OCI-M2 (cell line): ENCODE measurements around the gene CDK9.

Experiments
- DNase-seq: peaks from one replicate; lab custom pipeline; 2025; ENCODE audit not compliant: unreplicated experiment; lab: John Stamatoyannopoulos, UW

Gene CDK9

GRCh38 chr9:127802576-127803443 lies 17.0 kb downstream of the CDK9 start, which contains the start of gene FPGS:
Gene FPGS (plus strand): TSS chr9:127802882. CDS start chr9:127802925, 43 bp downstream.
- DNase-seq = no peak

GRCh38 chr9:127803507-127804352 lies 17.9 kb downstream of the CDK9 start:
- DNase-seq = no peak

GRCh38 chr9:127805620-127806019 lies 19.8 kb downstream of the CDK9 start:
- no peak for DNase-seq

GRCh38 chr9:127806871-127807270 lies 21.0 kb downstream of the CDK9 start:
- DNase-seq = no peak

GRCh38 chr9:127808347-127809001 lies 22.6 kb downstream of the CDK9 start:
- DNase-seq = no peak

- DNase-seq = no peak
Measured at GRCh38 chr9:127809002-127809539, 23.2 kb downstream of the CDK9 start.

- DNase-seq = no peak
Measured at GRCh38 chr9:127809540-127810377, 23.9 kb downstream of the CDK9 start.

GRCh38 chr9:127810378-127811187 lies 24.7 kb downstream of the CDK9 start:
- no peak for DNase-seq

- DNase-seq = no peak
Measured at GRCh38 chr9:127812011-127812410, 26.2 kb downstream of the CDK9 start.

- no peak for DNase-seq
Measured at GRCh38 chr9:127812936-127813675, 27.3 kb downstream of the CDK9 start.

GRCh38 chr9:127813686-127814226 lies 27.9 kb downstream of the CDK9 start:
- no peak for DNase-seq

GRCh38 chr9:127814619-127815511 lies 29.0 kb downstream of the CDK9 start:
- DNase-seq = no peak

GRCh38 chr9:127815512-127816361 lies 29.9 kb downstream of the CDK9 start:
- DNase-seq = no peak

GRCh38 chr9:127816362-127816725 lies 30.5 kb downstream of the CDK9 start:
- no peak for DNase-seq

- DNase-seq = no peak
Measured at GRCh38 chr9:127816728-127817127, 30.9 kb downstream of the CDK9 start.

- DNase-seq = no peak
Measured at GRCh38 chr9:127817881-127818434, 32.1 kb downstream of the CDK9 start.
